CD1c-positive myeloid dendritic cell (primary cell): ENCODE results near the gene COQ8B.
"Not testable (repeated sequence)": the region's sequence is repeated elsewhere in the genome, so short reads cannot be mapped to it uniquely, and the experiment has no call there.

Experiments used
- DNase-seq: peaks from one replicate; pipeline ENCODE4 v3.0.0-alpha.2; 2016; ENCODE audit errors: extremely low spot score

Gene COQ8B

GRCh38 chr19:40668991-40669614 lies 47.6 kb downstream of the COQ8B start:
- no peak for DNase-seq

GRCh38 chr19:40667602-40668001 lies 49.1 kb downstream of the COQ8B start:
- no peak for DNase-seq

DNA sequence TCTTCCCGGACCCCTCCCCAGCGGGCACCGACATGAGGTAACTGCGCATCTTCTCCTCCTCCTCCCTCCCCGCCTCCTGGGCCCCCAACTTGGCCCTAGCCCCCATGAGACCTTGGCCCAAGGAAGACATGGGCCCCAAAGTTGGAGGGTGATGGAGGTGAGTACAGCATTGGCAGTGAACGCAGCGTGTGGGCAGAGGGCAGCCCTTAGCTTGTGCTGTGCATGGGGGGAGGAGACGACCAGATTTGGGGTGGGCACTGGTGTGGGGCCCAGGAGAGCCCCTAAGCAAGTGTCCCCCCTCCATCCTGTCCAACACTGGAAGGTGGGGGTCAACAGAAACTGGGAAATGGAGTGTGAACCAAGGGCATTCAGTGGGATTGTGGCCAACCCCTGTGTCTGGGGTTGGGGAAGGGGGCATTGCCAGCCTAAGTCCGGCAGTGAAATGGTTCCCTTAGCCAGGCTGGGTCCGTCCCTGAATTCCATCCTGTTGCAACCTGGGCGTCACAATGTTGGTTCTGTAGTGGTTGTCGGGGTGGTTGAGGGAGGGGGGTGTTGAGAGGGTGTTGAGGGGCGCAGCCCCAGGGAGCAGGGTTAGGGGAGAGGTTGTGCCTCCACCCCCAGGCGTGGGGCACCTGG lies 49.8 kb downstream of the COQ8B start:
- DNase-seq: no peak

- DNase-seq: peak; percentile 84
Measured at GRCh38 chr19:40663695-40664692, 52.7 kb downstream of the COQ8B start.

DNA sequence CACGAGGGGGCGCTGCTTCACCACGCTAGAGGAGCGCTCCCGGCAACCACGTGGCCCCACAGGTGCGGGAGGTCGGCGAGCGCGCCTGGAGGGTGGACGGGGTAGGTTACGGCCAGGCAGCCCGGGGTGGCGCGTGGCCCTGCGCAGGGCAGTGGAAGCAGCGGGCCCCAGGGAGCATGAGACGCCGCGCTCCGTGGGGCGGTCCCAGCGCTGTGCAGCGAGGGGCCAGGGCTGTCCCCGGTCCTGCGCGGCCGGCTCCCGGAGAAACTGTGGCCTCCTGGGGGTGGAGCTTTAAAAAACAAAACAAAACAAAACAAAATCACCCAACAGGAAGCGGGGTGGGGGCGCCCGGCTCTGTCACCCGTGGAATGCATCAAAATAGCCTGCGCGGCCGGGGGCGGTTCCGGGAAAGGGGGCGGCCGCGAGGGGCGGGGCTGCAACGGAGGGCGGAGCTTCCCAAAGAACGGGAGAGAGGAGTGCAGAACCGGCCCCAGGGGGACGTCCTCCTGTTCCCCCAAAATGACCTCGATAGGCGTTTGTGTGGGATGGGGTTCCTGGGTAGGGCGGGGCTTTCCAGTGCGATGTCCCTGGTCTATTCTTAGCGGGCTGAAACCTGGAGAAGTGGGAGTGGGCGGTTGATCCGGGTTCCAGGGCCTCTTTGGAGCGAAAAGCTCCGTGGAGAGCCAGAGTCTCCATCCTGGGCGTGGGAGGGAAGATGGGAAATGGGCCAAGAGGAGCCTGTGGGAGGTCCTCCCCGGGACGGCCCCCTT lies 53.6 kb downstream of the COQ8B start:
- peak; percentile 94 for DNase-seq

DNA sequence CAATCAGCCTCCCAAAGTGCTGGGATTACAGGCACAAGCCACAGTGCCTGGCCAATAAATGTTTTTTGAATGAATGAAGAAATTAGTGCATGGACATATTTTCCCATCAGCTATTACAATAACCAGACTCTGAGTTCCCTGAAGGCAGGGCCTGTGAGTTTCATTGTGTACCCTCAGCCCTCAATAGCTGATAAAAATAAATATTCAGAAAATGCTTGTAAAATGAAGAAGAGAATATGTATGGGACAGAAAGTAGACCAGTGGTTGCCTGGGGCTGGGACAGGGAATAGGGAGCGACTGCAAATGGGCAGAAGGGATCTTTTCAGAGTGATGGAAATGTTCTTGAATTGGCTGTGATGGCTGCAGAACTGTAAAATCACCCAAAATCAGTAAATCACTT lies 55.1 kb downstream of the COQ8B start:
- DNase-seq: no peak

DNA sequence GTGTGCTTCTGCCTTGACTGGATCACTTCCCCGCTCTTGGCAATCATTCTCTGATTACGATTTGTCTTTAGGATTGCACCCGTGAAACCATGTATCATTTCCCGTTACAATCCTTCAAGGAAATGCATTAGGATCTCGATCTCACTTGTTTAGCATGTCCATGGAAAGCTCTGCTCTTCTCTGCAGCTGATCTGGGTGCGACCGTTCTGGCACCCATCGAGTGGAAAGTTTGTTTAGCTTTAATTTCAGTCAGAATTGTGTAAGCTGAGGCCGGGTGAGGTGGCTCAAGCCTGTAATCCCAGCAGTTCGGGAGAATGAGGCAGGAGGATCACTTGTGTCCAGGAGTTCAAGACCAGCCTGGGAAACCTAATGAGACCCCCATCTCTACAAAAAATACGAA lies 57.1 kb downstream of the COQ8B start:
- DNase-seq: no peak

GRCh38 chr19:40659116-40659515 lies 57.6 kb downstream of the COQ8B start:
- no peak for DNase-seq

GRCh38 chr19:40658031-40658430 lies 58.7 kb downstream of the COQ8B start:
- DNase-seq: no peak

DNA sequence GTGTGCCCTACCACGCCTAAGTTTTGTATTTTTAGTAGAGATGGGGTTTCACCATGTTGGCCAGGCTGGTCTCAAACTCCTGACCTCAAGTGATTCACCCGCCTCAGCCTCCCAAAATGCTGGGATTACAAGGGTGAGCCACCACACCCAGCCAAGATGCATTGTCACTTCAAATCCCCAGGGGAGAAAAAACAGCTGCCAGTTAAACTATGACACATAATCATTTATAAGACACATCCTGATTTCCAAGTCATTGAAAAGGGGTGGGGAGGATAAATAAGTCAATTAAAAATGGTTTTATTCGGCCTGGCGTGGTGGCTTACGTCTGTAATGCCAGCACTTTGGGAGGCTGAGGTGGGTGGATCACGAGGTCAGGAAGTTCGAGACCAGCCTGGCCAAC lies 61.0 kb downstream of the COQ8B start:
- not testable (repeated sequence) for DNase-seq

DNA sequence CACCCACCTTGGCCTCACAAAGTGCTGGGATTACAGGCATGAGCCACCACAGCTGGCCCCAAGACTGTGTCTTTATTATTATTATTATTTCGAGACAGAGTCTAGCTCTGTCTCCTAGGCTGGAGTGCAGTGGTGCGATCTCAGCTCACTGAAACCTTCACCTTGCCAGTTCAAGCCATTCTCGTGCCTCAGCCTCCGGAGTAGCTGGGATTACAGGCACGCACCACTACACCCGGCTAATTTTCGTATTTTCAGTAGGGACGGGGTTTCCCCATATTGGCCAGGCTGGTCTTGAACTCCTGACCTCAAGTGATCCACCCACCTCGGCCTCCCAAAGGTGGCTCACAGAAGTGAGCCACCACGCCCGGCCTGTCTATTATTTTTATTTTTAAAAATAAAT lies 64.4 kb downstream of the COQ8B start:
- not testable (repeated sequence) for DNase-seq

DNA sequence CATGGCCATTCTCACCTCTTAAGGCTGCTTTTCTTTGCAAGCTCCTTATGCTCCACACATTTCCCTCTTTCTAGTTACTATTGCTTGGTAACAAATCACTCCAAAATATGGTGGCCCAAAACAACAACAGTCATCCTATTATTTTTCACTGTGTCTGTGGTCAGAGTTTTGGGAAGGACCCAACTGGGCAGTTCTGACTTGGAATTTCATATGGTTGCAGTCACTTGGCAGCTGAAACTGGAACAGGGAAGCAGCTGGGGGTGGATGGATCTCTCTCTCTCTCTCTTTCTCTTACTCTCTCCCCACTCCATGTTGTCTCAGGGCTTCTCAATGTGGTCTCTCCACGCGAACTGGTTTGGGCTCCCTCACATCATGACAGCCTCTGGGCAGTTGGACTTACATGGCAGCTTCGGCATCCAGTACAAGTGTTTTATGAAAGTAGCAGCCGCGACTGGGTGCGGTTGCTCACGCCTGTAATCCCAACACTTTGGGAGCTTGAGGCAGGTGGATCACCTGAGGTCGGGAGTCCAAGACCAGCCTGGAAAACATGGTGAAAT lies 65.9 kb downstream of the COQ8B start:
- DNase-seq: no peak

- DNase-seq: not testable (repeated sequence)
Measured at GRCh38 chr19:40649903-40650675, 66.6 kb downstream of the COQ8B start.

DNA sequence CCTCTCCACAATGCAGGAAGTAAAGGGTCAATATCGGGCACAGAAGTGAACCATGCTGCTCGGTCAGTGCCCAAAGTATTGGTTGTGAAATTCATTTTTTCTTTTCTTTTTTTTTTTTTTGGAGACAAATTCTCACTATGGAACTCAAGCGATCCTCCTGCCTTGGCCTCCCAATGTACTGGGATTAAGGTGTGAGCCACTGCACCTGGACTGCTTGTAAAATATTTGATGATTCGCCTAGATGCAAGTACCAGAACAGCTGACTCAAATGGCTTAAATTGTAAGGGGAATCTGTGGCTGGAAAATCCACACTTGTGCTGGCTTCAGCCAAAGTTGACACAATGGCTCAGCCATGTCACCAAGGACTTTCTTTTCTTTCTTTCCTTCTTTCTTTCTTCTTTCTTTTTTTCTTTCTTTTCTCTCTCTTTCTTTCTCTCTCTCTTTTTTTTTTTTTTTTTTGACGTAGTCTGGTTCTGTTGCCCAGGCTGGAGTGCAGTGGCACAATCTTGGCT lies 69.9 kb downstream of the COQ8B start:
- no peak for DNase-seq

- no peak for DNase-seq
Measured at GRCh38 chr19:40642757-40643305, 73.9 kb downstream of the COQ8B start.

DNA sequence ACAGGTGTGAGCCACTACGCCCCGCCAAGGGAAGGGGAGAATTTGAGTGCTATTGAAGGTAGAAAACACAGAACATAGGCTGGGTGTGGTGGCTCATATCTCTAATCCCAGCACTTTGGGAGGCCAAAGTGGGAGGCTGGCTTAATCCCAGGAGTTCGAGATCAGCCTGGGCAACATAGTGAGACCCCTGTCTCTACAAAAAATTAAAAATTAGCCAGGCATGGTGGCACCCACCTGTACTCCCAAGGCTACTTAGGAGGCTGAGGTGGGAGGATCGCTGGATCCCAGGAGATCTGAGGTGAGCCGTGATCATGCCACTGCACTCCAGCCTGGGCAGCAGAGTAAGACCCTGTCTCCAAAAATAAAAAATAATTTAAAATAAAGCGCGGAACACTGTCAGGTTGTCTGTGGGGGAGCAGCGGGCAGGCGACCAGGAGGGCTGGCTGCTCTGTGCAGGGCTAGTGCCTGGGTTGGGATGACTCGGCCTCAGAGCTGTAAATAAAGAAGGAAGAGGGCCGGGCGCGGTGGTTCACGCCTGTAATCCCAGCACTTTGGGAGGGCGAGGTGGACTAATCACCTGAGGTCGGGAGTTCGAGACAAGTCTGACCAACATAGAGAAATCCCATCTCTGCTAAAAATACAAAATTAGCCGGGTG lies 74.5 kb downstream of the COQ8B start:
- no peak for DNase-seq
